GM19463 (cell line): Measurements from ENCODE around the gene SGCB.

ENCODE experiments used
- ATAC-seq: cut with Tn5 transposase; IDR thresholded peaks from one replicate; pipeline ENCODE4 v1.9.1; 2021; ENCODE audit warnings: mild to moderate bottlenecking, moderate library complexity; ENCODE audit not compliant: unreplicated experiment

SGCB gene

GRCh38 chr4:52028970-52029369, 9.1 kb downstream of the SGCB start:
- no peak for ATAC-seq

DNA sequence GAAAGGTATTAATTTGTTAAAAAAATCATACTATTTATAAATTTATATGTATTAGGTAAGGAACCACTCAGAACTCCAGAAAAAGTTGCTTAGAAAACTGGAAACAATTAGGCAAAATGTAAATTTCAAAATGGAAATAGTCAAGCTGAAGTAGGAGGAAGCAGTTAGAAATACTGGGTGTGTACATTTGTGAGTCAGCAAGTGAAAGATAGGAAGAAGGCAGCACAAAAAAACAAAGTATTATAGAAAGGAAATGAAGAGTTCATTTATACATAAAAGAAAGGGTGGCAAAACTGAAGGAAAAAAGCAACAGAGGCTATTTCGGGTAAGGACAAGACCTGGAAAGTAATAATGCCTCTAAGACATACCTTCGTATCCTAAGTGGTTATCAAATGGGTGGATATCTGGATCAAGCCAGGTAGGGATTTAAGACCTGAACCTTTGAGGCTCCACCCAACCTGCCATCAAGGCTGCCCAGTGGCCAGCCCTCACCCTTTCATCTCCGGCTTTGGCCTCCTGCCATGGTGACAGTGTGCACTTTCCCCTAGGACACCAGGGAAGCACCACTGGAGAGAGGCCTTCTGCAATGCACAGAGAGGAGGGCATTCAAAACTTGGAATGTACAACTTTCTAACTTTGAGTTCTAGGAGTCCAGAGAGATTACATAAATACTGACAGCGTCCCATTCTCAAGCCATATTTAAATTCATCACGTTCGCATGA, 18.0 kb downstream of the SGCB start, which contains the start of gene LRRC66:
Gene LRRC66 (minus strand): TSS at position 428 of the 722 bp plus-strand sequence. CDS start 2,750 bp downstream, outside the sequence.
- no peak for ATAC-seq

DNA sequence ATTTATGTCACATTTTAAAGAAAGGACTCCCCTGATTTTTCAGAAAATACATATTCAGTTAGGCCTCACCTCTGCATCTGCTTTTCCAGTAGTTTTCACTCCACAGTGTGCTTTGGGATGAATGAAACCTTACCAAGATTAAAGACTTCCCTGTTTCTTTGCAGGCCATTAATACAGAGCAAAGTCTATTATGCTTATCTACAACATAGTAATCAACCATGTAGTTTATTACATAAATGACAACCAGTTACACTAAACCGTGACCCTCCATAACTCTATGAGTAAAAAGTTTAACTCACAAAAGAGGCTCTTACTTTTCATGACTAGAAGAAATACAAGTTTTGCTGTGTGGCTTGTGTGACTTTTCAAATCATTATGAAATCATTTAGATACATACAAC, 20.3 kb downstream of the SGCB start:
- no peak for ATAC-seq

DNA sequence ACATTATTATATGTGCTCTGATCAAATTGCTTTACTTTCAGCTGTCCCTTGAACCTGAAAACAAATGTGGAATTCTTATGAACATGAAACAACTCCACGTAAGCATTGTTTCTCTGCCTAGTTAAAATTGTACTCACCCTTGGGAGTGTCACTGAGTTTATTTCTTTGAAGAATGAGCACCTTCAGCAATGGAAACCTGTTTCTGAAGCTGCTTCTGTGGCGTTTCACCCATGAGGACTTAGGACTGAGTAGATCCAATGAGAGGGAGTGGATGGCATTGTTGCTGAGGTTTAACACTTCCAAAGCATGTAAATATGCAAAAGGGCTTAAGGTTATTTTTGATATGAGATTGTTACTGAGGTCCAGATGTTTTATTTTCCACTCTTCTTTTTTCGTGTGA, 21.1 kb downstream of the SGCB start:
- no peak for ATAC-seq

DNA sequence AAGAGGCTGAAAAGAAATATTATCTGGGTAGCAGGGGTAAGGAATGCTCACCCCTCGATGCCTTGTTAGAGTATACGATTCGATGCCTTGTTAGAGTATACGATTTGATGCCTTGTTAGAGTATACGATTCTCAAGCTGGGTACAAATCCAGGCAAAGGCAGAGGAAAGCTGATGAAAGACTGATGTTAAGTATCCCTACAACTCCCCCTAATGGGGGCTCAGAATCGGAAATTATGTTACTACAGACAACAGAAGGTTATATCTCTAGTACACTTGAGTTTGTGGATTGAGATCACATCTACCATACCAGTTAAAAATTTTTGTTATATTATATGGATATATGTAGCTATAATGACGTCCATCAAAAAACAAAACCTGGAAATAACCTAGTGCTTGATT, 22.7 kb downstream of the SGCB start:
- no peak for ATAC-seq

GRCh38 chr4:52014903-52015302, 23.2 kb downstream of the SGCB start:
- ATAC-seq, result no peak

GRCh38 chr4:52012651-52013050, 25.4 kb downstream of the SGCB start:
- ATAC-seq, result no peak

- ATAC-seq, result no peak
These were observed 27.1 kb downstream of the SGCB start for GRCh38 chr4:52010986-52011385.

DNA sequence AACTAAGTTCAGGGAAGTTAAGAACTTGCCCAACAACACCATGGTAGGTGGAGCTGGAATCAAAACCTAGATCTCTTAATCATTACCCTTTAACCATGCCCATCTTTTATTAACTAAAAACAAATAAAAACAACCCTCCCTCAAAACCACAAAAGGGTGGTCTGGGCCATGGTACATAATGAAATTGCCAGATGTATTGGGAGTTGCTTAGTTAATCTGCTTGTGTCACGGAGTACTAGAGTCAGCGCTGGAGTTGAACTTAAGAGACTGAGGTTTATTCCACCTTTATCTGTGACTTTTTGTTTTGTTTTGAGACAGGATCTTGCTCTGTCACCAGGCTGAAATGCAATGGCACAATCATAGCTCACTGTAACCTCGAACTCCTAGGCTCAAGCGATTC, 31.2 kb downstream of the SGCB start:
- no peak for ATAC-seq

DNA sequence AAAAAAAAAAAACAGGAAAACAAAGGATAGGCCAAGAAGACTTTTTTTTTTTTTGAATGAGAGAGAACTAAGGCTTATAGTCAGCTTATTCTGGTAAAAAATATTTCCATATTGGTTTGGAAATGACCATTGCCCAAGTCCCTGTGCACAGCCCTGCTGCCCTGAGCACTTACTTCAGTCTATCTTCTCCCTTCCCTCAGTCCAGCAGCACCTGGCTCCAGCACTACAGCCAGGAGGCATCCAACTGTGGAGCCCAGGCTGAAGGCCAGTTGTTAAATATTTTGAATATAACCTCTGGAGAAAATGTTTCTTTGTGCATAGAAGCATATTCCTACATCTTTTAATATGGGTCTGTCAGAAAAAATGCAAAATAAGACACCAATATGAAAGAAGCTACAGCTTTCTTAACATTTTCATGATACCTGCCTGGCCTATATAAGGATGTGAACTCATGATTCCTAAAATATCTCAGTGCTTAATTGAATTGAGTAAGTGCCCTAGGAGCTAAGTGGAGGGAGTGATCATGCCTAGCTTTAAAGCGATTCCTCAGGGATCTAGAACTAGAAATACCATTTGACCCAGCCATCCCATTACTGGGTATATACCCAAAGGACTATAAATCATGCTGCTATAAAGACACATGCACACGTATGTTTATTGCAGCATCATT, 32.4 kb downstream of the SGCB start:
- ATAC-seq, result no peak

- no peak for ATAC-seq
These were observed 33.7 kb downstream of the SGCB start for GRCh38 chr4:52004414-52004813.

GRCh38 chr4:52001616-52002015, 36.5 kb downstream of the SGCB start:
- no peak for ATAC-seq

- ATAC-seq, result no peak
These were observed 38.8 kb downstream of the SGCB start for GRCh38 chr4:51999250-51999649.

GRCh38 chr4:51998837-51999236, 39.3 kb downstream of the SGCB start:
- no peak for ATAC-seq

- no peak for ATAC-seq
These were observed 40.5 kb downstream of the SGCB start for GRCh38 chr4:51997647-51998046.

DNA sequence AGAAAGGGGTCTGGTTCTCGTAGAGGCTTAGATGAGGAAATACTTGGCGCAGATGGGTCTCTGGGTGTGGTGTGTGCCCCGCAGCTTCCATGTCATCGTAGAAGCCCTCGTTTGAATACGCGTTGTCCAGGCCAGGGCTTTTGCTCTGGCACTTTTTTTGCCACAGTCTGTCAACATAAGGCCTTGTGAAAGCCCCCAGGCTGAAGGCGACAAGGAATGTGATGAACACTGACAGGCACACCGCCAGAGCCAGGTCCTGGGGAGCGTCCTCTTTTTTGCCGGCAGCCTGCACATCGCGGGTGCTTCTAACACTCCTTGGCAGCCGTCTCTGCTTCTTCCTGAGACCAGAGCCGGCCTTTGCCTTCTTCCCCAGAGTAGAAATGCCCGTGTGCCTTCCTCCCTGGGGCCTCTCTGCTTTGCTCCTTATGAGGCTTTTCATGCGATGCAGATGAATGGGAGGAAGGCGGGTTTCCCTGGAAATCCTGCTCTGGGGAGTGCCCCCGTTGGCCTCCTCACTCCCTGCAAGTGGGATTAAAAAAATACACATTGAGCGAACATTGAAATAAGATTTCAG, 42.4 kb downstream of the SGCB start:
- no peak for ATAC-seq
